ENCODE results near the gene CCNE1.

Gene CCNE1

GRCh38 chr19:29871143-29871542, 59.4 kb downstream of the CCNE1 start:
- no peaks in the 10 kb centered on the region; a peak in 1 of 3 replicates for H3K36me3 ChIP-seq (ENCODE audit: control insufficient read depth in 2 of 2, insufficient read depth in 1 of 2, low read length in 2 of 2)
- CTCF ChIA-PET = interaction anchor here (0.6 to 14.5 kb wide), 18 partner anchors 8 to 1152 kb away, joined by 3 to 177 read pairs (median 4); partner anchors contain the start of gene URI1
- H3K27ac ChIP-seq (ENCODE audit: extremely low read depth, low read depth, low read length) = no peak overlapping the region
- TF ChIP-seq ZNF600 (tag by site-specific recombination; IDR thresholded peaks at IDR 0.05) (0 out of 2 replicates have a peak, but pooled peaks have one; percentile 38), ZNF202 (tag by site-specific recombination; IDR thresholded peaks at IDR 0.05; ENCODE audit: borderline replicate concordance) (no peak)
- POLR2A ChIA-PET = interaction anchor here (0.7 to 1.0 kb wide), 2 partner anchors 8 to 69 kb away, joined by 3 read pairs; no protein-coding TSS in a partner anchor
- H3K4me1 ChIP-seq (ENCODE audit: control insufficient read depth, insufficient read depth, low read length) = peaks cover 12% of the 10 kb centered on the region
- peaks cover 9% of the 10 kb centered on the region for H3K9me3 ChIP-seq (ENCODE audit: control insufficient read depth, insufficient read depth, low read depth, low read length)
- H3K4me3 ChIP-seq (ENCODE audit: low read depth, low read length) = no peak overlapping the region

- peaks cover 9% of the 10 kb centered on the region for H3K9me3 ChIP-seq (ENCODE audit: control insufficient read depth, insufficient read depth, low read depth, low read length)
- TF ChIP-seq ZNF155 (tag by site-specific recombination; IDR thresholded peaks at IDR 0.05) (no peak), ZNF658 (tag by site-specific recombination; IDR thresholded peaks at IDR 0.05) (no peak), ZBTB44 (tag by site-specific recombination; IDR thresholded peaks at IDR 0.05) (0 out of 2 replicates have a peak, but pooled peaks have one; percentile 13), MYNN (tag by site-specific recombination; IDR thresholded peaks at IDR 0.05; ENCODE audit: borderline replicate concordance) (no peak), WT1 (tag by site-specific recombination; IDR thresholded peaks at IDR 0.05) (no peak)
- ChIA-PET CTCF (interaction anchor here (0.5 to 14.5 kb wide), 30 partner anchors 9 to 797 kb away, joined by 3 to 177 read pairs (median 4); no protein-coding TSS in a partner anchor), POLR2A (interaction anchor here (1.1 to 2.4 kb wide), 3 partner anchors 27 to 156 kb away, joined by 3 to 7 read pairs (median 4); no protein-coding TSS in a partner anchor)
- no peaks in the 10 kb centered on the region; a peak in 1 of 3 replicates for H3K36me3 ChIP-seq (ENCODE audit: control insufficient read depth in 2 of 2, insufficient read depth in 1 of 2, low read length in 2 of 2)
- no peak overlapping the region for H3K4me3 ChIP-seq (ENCODE audit: low read depth, low read length)
- peaks cover 12% of the 10 kb centered on the region for H3K4me1 ChIP-seq (ENCODE audit: control insufficient read depth, insufficient read depth, low read length)
- H3K27ac ChIP-seq (ENCODE audit: extremely low read depth, low read depth, low read length) = no peak overlapping the region
Measured at GRCh38 chr19:29872224-29872731, 60.5 kb downstream of the CCNE1 start.

GRCh38 chr19:29873024-29873800, 61.4 kb downstream of the CCNE1 start:
- POLR2A ChIA-PET = interaction anchor here (1.1 to 2.4 kb wide), 3 partner anchors 28 to 157 kb away, joined by 3 to 7 read pairs (median 4); no protein-coding TSS in a partner anchor
- Histone ChIP-seq H3K4me1 (ENCODE audit: control insufficient read depth, insufficient read depth, low read length) (peaks cover 12% of the 10 kb centered on the region), H3K9me3 (ENCODE audit: control insufficient read depth, insufficient read depth, low read depth, low read length) (peaks cover 3% of the 10 kb centered on the region), H3K4me3 (ENCODE audit: low read depth, low read length) (peak overlapping the region; percentile 47), H3K27ac (ENCODE audit: extremely low read depth, low read depth, low read length) (peak overlapping the region; percentile 76; the same call in 1 of the 2 replicates), H3K36me3 (ENCODE audit: control insufficient read depth in 2 of 2, insufficient read depth in 1 of 2, low read length in 2 of 2) (no peaks in the 10 kb centered on the region; a peak in 1 of 3 replicates)
- CTCF ChIA-PET = interaction anchor here (0.5 to 14.5 kb wide), 43 partner anchors 10 to 796 kb away, joined by 3 to 177 read pairs (median 4); no protein-coding TSS in a partner anchor
- peak; percentile 63 for TF ChIP-seq EGR2 (tag by site-specific recombination; IDR thresholded peaks at IDR 0.05; ENCODE audit: low read depth)
- 0 out of 2 replicates have a peak, but pooled peaks have one; percentile 28 for TF ChIP-seq ZNF16 (tag by site-specific recombination; IDR thresholded peaks at IDR 0.05; ENCODE audit: low read depth)
- no peak for TF ChIP-seq SCRT1 (tag by site-specific recombination; IDR thresholded peaks at IDR 0.05; ENCODE audit: borderline replicate concordance)
- TF ChIP-seq ZNF221 (tag by site-specific recombination; IDR thresholded peaks at IDR 0.05; ENCODE audit: borderline replicate concordance) = 0 out of 2 replicates have a peak, but pooled peaks have one; percentile 19
- TF ChIP-seq ZNF112 (tag by site-specific recombination; IDR thresholded peaks at IDR 0.05) = no peak
- no peak for TF ChIP-seq SP3 (tag by site-specific recombination; IDR thresholded peaks at IDR 0.05)
- TF ChIP-seq ZBTB20 (tag by site-specific recombination; IDR thresholded peaks at IDR 0.05) = peak; percentile 18; the same call in 1 of the 2 replicates
- TF ChIP-seq ZBTB21 (tag by site-specific recombination; IDR thresholded peaks at IDR 0.05) = no peak
- TF ChIP-seq CTCF (tag by site-specific recombination; IDR thresholded peaks at IDR 0.05) = peak; percentile 86
- TF ChIP-seq ZSCAN23 (tag by site-specific recombination; IDR thresholded peaks at IDR 0.05) = no peak
- no peak for TF ChIP-seq TCF7L2 (IDR thresholded peaks at IDR 0.05; ENCODE audit: borderline replicate concordance, low read depth, low read length)
- TF ChIP-seq PATZ1 (tag by site-specific recombination; IDR thresholded peaks at IDR 0.05) = peak; percentile 92
- TF ChIP-seq ZNF423 (tag by site-specific recombination; IDR thresholded peaks at IDR 0.05) = peak; percentile 60; the same call in 1 of the 2 replicates
- no peak for TF ChIP-seq ZNF433 (tag by site-specific recombination; IDR thresholded peaks at IDR 0.05; ENCODE audit: low read depth)
- TF ChIP-seq ZNF704 (tag by site-specific recombination; IDR thresholded peaks at IDR 0.05) = no peak
- TF ChIP-seq IKZF3 (tag by site-specific recombination; IDR thresholded peaks at IDR 0.05) = no peak; the same call in 1 of the 2 replicates

All from HEK293 (cell line).